GM21381 (cell line): ENCODE results near the gene KIF1A.
"Not testable (repeated sequence)": the region's sequence is repeated elsewhere in the genome, so short reads cannot be mapped to it uniquely, and the experiment has no call there.

ENCODE experiments used
- ATAC-seq: cut with Tn5 transposase; IDR thresholded peaks from one replicate; pipeline ENCODE4 v1.9.1; 2021; ENCODE audit warnings: mild to moderate bottlenecking, moderate library complexity; ENCODE audit not compliant: unreplicated experiment

Gene KIF1A

GRCh38 chr2:240704651-240705050, 115.4 kb downstream of the KIF1A start:
- no peak for ATAC-seq

DNA sequence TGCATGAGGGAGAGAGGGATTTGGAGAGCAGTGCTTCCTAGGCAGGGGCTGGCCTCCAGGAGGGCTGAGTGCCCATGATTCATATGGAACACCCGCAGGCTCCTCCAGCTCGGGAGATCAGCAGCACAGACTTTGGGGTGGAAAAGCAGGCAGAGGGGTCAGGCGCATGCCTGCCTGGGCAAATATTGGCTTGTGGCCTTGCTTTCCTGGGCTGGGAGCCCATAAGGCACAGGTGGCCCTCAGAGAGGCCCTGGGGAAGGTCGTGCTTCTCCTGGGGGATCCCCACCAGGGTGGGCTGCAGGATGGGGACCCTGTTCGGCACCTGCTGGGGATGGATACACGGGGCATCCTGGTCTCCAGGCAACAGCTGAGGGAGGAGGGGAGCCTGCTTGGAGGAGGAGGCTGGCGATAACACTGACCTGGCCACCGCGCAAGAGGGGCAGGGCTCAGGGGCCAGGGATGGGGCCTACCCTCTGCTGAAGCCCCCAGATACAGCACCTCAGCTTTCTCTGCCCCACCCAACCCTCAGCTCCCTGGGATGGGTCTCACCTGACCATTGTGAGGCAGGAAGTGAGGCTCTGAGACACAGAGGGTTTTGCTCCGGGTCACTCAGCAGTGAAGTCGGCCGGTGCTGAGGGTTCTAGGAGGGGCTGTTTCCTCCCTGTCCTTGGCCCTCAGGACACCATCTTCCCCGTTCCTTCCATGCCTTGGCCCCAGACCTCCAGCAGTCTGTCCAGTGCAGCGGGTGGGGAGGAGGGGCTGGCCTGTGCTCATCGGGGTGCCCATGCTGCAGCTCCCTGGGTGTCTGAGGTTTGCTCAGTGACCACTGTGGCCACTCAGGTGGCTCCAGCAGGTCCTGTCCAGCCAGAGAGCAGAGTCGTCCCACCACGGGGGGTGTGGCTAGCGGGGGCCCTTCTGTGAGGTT, 116.3 kb downstream of the KIF1A start:
- ATAC-seq: no peak

GRCh38 chr2:240702640-240703011, 117.4 kb downstream of the KIF1A start:
- no peak for ATAC-seq

DNA sequence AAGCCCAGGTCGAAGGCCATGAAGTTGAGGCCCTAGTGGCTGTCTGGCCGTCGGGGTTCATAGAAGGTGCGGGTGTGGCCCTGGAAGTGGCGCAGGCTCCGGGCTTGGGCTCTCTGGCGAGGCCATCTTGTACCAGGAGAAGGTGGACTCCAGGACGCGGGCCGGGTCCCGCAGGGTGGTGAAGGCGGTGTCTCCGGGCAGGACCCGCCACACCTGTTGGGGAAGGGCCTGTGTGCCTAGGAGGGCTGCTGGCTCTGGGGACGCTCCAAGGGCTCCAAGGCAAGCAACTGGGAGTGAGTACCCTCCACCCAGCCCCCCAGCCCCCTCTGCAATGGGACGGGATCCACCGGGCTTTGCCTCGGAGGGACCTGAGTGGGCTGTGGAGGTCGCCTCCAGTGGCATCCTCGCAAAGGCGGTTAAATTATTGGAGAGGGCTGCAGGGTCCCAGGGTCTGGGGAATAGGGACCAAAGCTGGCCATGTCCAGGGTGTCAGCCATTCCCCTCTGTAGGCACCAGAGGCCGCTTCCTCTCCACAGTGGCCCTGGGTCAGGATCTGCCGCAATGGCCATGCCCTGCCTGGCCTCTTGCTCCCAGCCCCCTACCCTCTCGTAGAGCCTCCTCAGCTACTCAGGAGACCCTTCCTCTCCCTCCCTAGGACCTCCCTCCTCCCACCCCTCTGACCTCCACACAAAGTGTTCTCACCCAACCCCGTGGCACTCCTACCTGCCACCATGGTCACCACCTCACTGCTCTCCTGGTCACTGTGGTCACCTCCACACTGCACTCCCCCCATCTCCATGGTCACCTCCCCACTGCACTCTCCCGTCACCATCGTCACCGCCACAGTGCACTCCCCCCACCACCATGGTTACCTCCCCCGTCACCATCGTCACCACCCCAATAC, 118.0 kb downstream of the KIF1A start:
- ATAC-seq: no peak

GRCh38 chr2:240701091-240701735, 118.8 kb downstream of the KIF1A start:
- ATAC-seq: no peak

DNA sequence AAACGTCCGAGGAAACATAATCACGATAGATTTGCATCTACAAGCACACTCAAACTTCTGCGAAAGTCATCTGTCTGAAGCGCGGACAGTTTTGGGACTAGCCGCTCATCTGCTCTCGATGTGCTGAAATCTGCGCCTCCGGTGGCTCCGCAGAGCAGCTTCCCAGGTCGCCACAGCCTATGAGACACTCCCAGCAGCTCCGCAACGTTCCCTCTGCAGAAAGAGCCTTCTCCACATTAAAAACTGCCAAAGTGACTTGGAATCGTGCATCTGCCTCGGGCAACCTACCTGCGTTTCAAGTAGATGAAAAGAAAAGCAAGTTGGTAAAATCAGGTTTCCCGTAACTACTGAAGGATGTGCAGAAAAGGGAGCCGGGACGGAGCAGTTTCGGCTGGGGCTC, 119.4 kb downstream of the KIF1A start:
- ATAC-seq: not testable (repeated sequence)

DNA sequence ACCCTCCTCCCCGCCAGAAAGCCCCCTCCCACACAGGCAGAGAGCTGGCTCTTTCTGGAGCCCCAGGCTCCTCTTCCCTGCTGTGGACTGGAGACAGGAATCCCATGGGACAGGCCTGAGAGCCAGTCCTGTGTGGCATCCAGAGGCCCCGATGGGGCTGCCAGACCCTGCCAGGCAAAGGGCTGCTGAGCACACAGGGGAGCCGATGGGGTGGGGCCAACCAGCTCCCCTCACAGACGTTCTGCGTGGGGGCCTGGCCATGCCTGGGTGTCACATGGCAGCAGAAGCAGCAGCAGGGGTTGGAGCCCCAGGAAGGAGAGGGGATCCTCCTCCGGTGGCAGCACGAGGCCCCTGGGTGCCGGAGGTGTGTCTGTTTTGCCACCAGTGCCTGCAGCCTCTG, 120.2 kb downstream of the KIF1A start:
- ATAC-seq: not testable (repeated sequence)

DNA sequence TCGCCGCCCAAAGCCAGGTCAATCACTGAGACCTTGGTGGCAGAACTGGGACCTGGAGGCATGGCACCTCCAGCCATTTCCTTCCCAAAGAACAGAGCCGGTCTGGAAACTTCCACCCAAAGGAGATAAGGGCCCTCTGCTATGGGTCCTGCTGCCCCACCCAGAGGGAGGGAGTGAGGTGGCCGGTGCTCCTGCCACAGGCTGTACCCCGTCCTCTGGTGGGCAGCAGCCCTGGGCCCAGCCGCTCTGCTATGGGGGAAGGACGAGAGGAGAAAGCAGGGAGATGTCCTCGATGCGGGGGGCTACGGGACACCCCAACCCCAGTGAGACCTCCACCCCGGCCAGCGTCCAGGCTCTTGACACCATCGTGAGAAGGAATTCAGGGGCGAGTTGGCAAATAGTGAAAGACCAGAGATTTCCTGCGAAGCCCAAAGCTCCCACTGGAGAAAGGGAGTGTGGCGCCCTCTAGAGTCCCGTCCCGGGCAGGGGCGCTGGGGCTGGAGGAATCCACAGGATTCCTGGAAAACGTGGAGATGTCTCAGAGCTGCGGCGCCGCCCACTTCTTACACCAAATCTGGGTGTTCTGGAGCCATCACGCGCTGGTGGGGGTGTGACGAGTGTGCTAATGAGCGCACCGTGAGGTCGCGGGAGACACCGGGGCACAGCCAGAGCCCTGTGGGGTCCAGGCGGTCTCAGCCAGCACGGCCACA, 121.0 kb downstream of the KIF1A start:
- not testable (repeated sequence) for ATAC-seq

DNA sequence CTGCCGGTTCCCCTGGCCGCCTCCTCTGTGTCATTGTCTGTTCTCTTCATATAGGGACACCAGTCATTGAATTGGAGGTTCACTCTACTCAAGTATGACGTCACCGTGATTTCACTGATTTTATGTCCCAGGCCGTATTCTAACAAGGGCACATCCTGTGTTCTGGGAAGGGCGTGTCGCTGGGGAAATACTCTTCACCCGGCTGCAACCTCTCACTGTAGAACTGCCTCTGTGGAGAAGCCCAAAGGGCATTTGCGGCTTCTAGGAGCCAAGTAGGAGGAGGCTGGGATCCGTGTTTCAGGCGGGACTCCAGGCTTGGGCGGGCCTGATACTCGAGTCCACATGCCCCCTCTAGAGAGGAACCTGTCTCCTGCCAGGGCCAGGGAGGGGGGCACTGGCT, 123.5 kb downstream of the KIF1A start:
- ATAC-seq: not testable (repeated sequence)

GRCh38 chr2:240695593-240695992, 124.4 kb downstream of the KIF1A start:
- ATAC-seq: not testable (repeated sequence)

DNA sequence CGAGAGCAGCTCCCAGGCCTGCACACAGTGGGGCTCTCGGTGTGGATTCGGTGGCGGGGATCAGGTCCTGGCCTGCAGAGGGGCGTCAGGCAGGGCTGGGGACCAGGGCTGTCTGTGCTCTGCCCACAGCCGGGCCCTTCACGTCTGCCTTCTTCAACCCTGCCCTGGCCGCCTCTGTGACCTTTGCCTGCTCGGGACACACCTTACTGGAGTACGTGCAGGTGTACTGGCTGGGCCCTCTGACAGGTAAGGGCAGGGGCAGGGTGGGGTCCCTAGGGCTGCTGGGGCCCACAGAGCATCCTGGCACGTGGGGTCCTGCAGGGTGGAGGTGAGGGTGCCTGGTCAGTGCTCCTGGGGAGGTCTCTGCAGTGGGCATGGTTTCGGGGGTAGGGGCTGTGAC, 125.7 kb downstream of the KIF1A start:
- not testable (repeated sequence) for ATAC-seq

DNA sequence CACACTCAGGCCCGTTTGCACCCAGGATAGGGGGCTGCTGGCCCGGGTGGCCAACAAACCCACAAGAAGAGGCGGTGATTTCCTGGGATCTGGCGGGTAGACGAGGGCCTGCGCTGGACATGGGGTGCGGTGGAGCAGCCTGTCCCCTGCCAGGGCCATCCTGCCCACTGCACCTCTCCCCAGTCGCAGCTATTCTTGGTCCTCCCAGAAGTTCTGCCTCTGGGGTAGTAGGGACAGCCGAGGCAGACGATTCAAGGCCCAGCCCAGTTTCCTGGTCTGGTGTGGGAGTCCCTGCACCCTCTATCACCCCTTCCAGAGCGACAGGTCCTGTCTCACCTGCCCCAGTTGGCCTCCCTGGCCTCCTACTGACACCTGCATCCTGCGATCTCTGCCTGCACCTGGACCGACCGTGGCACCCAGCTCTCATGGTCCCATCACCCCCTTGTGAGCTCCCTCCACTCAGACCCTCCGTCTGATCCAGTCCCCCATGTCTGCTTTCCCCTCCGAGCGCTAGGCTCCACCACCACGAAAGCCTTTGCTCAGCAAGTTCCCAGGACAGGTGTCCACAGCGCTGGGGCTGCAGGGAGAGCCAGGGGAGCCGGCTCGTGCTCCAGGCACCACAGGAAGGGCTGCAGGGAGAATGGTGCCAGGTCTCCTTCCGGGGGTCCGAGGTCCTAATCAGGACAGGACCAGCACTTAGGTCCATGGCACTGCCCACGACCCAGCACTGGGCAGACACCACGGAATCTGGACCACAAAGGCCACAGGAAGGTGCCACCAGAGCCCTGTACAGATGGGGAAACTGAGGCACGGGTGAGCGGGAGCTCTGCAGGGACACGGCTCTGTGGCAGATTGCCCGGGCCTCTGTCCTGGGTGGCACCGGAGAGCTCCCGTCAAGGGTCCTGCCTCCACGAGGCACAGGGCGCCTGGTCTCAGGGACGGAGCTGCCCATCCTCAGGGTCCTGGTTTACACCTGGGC, 127.1 kb downstream of the KIF1A start:
- not testable (repeated sequence) for ATAC-seq

DNA sequence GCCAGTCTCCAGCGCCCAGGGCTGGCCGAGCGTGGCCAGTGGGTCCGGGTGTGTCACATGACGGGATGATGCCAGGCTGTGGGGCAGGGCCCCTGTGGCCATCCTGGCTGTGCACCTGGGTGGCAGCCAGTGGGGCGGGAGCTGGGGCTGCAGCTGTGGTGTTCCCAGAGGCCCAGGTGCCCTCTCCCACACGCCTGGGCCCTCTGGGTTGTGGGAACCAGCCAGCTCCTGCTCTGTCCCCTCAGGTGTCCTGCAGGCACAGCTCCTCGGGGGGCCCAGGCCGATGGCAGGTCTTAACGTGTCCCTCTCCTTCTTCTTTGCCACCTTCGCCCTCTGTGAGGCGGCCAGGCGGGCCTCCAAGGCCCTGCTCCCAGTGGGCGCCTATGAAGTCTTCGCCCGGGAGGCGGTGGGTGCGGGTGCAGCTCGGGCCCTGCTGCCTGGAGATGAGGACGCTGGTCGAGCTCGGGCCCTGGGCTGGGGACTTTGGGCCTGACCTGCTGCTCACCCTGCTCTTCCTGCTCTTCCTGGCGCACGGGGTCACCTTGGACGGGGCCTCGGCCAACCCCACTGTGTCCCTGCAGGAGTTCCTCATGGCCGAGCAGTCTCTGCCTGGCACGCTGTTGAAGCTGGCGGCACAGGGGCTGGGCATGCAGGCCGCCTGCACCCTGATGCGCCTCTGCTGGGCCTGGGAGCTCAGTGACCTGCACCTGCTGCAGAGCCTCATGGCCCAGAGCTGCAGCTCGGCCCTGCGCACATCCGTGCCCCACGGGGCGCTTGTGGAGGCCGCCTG, 128.2 kb downstream of the KIF1A start, which contains the start of gene AQP12A:
AQP12A (plus strand) TSS at position 236 of the 790 bp plus-strand sequence; CDS start at position 284, 48 bp downstream.
- ATAC-seq: not testable (repeated sequence)

DNA sequence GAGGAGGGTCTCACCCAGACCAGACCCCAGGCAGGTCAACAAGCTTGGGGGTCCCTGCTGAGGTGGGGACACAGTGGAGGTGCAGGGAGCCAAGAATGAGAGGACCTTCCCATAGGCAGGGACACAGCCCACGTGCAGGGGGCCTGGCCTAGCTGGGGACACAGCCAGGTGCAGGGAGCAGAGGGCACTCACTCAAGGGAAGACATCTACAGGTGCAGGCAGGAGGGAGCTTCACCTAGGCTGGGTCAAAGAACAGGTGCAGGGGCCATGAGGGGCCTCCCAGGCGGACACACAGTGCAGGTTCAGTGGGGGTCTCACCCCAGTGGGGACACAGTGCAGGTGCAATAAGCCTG, 129.0 kb downstream of the KIF1A start:
- ATAC-seq: not testable (repeated sequence)

DNA sequence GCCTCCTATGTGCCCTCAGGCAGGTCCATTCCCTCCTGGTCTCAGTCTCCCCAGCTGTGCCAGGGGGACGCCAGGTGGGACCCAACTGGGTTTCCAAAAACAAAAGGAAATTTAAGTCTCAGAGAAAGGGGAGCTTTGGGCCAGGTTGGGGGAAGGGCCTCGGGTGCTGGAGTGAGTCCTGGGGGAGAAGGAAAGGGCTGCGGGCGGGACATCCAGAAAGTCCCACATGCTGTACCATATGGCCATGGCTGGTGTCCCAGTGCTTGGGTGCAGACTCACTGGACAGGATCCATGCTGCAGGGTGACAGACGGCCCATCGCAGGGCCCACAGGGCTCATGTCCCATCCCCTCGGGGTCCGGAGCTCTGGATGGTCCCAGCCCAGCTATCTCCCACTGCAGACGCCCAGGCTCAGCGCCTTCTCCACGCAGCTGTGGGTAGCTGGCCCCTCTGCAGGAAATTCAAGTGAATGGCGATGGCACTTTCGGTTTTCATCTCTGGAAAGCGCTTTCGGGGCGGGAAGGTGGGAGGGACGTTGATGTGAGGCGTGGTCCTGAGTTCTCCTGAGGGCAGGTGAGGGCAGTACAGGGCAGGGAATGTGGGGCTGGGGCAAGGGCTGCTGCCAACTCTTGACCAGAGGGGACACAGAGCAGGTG, 129.5 kb downstream of the KIF1A start:
- not testable (repeated sequence) for ATAC-seq

DNA sequence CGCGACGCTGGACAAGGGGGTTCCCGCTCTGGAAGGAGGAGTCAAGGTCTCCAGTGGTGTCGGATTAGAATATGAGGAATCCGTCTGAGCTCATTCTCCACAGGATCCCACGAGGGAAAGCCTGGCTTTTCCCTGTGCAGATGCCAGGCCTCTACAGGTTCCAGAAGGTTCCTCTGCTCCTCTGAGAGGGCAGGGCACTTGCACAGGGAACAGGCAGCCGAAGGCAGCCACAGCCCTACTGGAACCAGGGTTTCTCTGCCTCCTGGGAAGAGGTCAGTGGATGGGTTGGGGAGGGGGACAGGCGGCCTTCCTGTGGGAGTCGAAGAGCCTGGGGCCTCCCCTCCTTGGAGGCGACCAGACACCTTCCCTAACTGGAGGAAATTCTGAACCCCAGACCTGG, 130.0 kb downstream of the KIF1A start:
- ATAC-seq: no peak

- no peak for ATAC-seq
These were observed 131.5 kb downstream of the KIF1A start for GRCh38 chr2:240688553-240688919.
